Epithelial cell of esophagus (primary cell): ENCODE data around the gene PHETA2.

Experiments
- DNase-seq: peaks from one replicate; pipeline ENCODE4 v3.0.0; 2010; ENCODE audit warnings: low read depth
- H3K4me3 ChIP-seq: 2 replicates; pipeline ENCODE4 v1.5.1; 2011; ENCODE audit warnings: mild to moderate bottlenecking, low read length, control low read depth
- CTCF ChIP-seq: IDR thresholded peaks from 2 replicates; pipeline ENCODE4 v1.5.1; 2011; ENCODE audit warnings: low read depth, mild to moderate bottlenecking, low read length, control low read depth, inconsistent platforms; ENCODE audit not compliant: insufficient read depth; ENCODE audit errors: missing control alignments

PHETA2 gene

GRCh38 chr22:42062506-42063170 lies 11.4 kb upstream of the PHETA2 start:
- DNase-seq = no peak
- no peak overlapping the region for H3K4me3 ChIP-seq
- TF ChIP-seq CTCF = no peak

GRCh38 chr22:42064629-42065028 lies 9.4 kb upstream of the PHETA2 start:
- H3K4me3 ChIP-seq = no peak overlapping the region
- no peak for DNase-seq
- no peak for TF ChIP-seq CTCF

- no peak overlapping the region for H3K4me3 ChIP-seq
- no peak for DNase-seq
- no peak for TF ChIP-seq CTCF
Measured at GRCh38 chr22:42065438-42066125, 8.5 kb upstream of the PHETA2 start.

- DNase-seq = no peak
- TF ChIP-seq CTCF = no peak
- H3K4me3 ChIP-seq = no peak overlapping the region
Measured at GRCh38 chr22:42066126-42066761, 7.8 kb upstream of the PHETA2 start.

GRCh38 chr22:42066937-42067336 lies 7.1 kb upstream of the PHETA2 start:
- TF ChIP-seq CTCF = no peak
- DNase-seq = no peak
- no peak overlapping the region for H3K4me3 ChIP-seq

GRCh38 chr22:42067671-42068251 lies 6.3 kb upstream of the PHETA2 start:
- H3K4me3 ChIP-seq = no peak overlapping the region
- no peak for DNase-seq
- no peak for TF ChIP-seq CTCF
